ENCODE results near the gene OVAAL. TPM values are rescaled to one million over a fixed set of nuclear protein-coding genes. Genes with fewer than 3 reads are reported as not detected.

Gene OVAAL
- total RNA-seq, 1 experiment from 2014 or later = not detected

DNA sequence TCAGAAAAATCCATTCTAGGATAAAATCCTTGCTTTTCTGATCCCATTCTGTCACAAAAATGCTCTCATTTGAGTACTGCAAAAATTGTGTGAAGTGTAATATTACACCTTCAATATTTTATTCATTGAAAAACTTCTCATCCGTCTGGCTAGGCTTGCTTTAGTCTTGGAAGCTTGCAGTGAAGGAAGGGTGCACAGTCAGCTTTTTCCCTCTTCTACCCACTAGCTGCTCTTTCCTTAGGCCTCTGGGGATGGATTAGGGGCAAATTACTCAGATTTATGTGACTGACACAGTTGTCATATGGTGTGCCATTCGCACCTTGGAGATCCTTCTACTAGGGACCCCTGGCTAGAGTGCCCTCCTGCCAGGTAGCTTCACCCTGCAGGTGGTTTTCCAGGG, 32.1 kb downstream of the OVAAL start:
- Histone ChIP-seq H3K4me1 (peaks cover 9% of the 10 kb centered on the region; the same call in 1 of the 2 replicates), H3K27me3 (replicated peaks; ENCODE audit: control insufficient read depth, insufficient read depth, low read length) (no peaks in the 10 kb centered on the region), H3K9me3 (no peaks in the 10 kb centered on the region), H3K4me3 (ENCODE audit: low read depth, low read length) (no peak overlapping the region), H3K36me3 (ENCODE audit: control insufficient read depth, insufficient read depth, low read length) (no peaks in the 10 kb centered on the region)
- no peak overlapping the region for H3K4me3 Mint-ChIP-seq (ENCODE audit: unreplicated experiment)
- BruUV-seq (replicated peaks) = no TSS peak
- no peaks in the 10 kb centered on the region for H3K27me3 Mint-ChIP-seq (ENCODE audit: insufficient read depth, unreplicated experiment)
- H3K27ac Mint-ChIP-seq (ENCODE audit: unreplicated experiment) = no peak overlapping the region
- ChIA-PET CTCF (interaction anchor here (0.6 kb wide), 1 partner anchor 514 kb away, joined by 4 read pairs; no protein-coding TSS in a partner anchor), POLR2A (no interaction called here)
- intact Hi-C loops (cut with micrococcal nuclease; ENCODE audit: unreplicated experiment) = no loop called here
- H3K4me1 Mint-ChIP-seq (ENCODE audit: low read depth, unreplicated experiment) = peaks cover 18% of the 10 kb centered on the region
- TF ChIP-seq, protein P1, sequence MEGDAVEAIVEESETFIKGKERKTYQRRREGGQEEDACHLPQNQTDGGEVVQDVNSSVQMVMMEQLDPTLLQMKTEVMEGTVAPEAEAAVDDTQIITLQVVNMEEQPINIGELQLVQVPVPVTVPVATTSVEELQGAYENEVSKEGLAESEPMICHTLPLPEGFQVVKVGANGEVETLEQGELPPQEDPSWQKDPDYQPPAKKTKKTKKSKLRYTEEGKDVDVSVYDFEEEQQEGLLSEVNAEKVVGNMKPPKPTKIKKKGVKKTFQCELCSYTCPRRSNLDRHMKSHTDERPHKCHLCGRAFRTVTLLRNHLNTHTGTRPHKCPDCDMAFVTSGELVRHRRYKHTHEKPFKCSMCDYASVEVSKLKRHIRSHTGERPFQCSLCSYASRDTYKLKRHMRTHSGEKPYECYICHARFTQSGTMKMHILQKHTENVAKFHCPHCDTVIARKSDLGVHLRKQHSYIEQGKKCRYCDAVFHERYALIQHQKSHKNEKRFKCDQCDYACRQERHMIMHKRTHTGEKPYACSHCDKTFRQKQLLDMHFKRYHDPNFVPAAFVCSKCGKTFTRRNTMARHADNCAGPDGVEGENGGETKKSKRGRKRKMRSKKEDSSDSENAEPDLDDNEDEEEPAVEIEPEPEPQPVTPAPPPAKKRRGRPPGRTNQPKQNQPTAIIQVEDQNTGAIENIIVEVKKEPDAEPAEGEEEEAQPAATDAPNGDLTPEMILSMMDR (IDR thresholded peaks at IDR 0.05; ENCODE audit: insufficient read depth in 1 of 2, low read depth in 1 of 2, low read length in 1 of 2, severe bottlenecking in 1 of 2, unreplicated experiment in 1 of 2) = no peak
- peaks cover 6% of the 10 kb centered on the region for H3K9me3 Mint-ChIP-seq (ENCODE audit: unreplicated experiment)
- H3K36me3 Mint-ChIP-seq (ENCODE audit: insufficient read depth, unreplicated experiment) = no peaks in the 10 kb centered on the region
- DNase-seq = no peak

DNA sequence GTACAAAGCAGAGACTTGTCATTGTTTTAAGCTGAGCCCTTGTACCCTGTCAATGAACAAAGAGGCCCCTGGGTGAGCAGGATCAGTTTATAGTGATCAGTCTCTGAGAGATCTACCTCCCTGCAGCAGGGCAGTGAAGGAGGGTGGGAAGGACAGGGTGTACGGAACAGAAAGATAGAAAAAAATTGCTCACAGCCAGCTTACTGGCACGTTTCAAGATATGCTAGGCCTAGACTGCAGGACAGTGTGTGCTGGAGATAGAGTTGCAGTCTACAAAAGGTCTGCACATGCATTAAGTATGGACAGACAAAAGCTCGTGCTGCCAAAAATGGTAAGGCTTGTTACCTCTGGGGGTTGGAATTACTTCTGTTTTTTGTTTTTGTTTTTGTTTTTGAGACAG, 34.6 kb downstream of the OVAAL start:
- Mint-ChIP-seq H3K4me1 (ENCODE audit: low read depth, unreplicated experiment) (peaks cover 21% of the 10 kb centered on the region), H3K4me3 (ENCODE audit: unreplicated experiment) (no peak overlapping the region), H3K27me3 (ENCODE audit: insufficient read depth, unreplicated experiment) (no peaks in the 10 kb centered on the region), H3K9me3 (ENCODE audit: unreplicated experiment) (no peaks in the 10 kb centered on the region), H3K36me3 (ENCODE audit: insufficient read depth, unreplicated experiment) (no peaks in the 10 kb centered on the region), H3K27ac (ENCODE audit: unreplicated experiment) (no peak overlapping the region)
- CTCF ChIA-PET = no interaction called here
- H3K9me3 ChIP-seq = no peaks in the 10 kb centered on the region
- no TSS peak for BruUV-seq (replicated peaks)
- peaks cover 9% of the 10 kb centered on the region for H3K4me1 ChIP-seq
- H3K4me3 ChIP-seq (ENCODE audit: low read depth, low read length) = no peak overlapping the region
- H3K27me3 ChIP-seq (replicated peaks; ENCODE audit: control insufficient read depth, insufficient read depth, low read length) = no peaks in the 10 kb centered on the region
- DNase-seq = no peak
- TF ChIP-seq, protein P1 (IDR thresholded peaks at IDR 0.05; ENCODE audit: insufficient read depth in 1 of 2, low read depth in 1 of 2, low read length in 1 of 2, severe bottlenecking in 1 of 2, unreplicated experiment in 1 of 2) = no peak
- H3K36me3 ChIP-seq (ENCODE audit: control insufficient read depth, insufficient read depth, low read length) = no peaks in the 10 kb centered on the region
- POLR2A ChIA-PET = no interaction called here
- intact Hi-C loops (cut with micrococcal nuclease; ENCODE audit: unreplicated experiment) = no loop called here

DNA sequence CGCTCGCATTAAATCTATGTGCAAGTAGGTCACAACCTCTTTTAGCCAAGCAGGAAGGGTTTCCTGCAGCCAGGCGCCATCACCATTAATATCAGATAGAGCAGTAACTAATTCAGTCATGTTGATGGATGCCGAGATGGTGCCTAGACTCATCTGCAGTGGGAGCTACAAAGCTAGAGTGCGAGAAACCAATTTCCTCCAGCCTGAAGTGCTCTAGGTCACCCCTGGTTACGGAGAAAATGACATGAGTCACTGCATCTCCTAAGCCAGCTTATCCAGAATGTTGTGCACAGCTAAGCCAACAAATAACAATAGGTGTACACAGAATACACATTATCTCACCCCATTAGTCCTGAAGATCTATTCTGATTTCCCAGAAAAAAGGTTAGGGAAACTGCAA, 36.0 kb downstream of the OVAAL start:
- POLR2A ChIA-PET = no interaction called here
- Mint-ChIP-seq H3K4me1 (ENCODE audit: low read depth, unreplicated experiment) (peaks cover 23% of the 10 kb centered on the region), H3K27ac (ENCODE audit: unreplicated experiment) (no peak overlapping the region), H3K4me3 (ENCODE audit: unreplicated experiment) (no peak overlapping the region), H3K27me3 (ENCODE audit: insufficient read depth, unreplicated experiment) (no peaks in the 10 kb centered on the region), H3K36me3 (ENCODE audit: insufficient read depth, unreplicated experiment) (no peaks in the 10 kb centered on the region), H3K9me3 (ENCODE audit: unreplicated experiment) (no peaks in the 10 kb centered on the region)
- H3K9me3 ChIP-seq = no peaks in the 10 kb centered on the region
- H3K36me3 ChIP-seq (ENCODE audit: control insufficient read depth, insufficient read depth, low read length) = no peaks in the 10 kb centered on the region
- no peak for DNase-seq
- peaks cover 22% of the 10 kb centered on the region for H3K4me1 ChIP-seq
- no peaks in the 10 kb centered on the region for H3K27me3 ChIP-seq (replicated peaks; ENCODE audit: control insufficient read depth, insufficient read depth, low read length)
- no TSS peak for BruUV-seq (replicated peaks)
- intact Hi-C loops (cut with micrococcal nuclease; ENCODE audit: unreplicated experiment) = no loop called here
- CTCF ChIA-PET = no interaction called here
- TF ChIP-seq, protein P1 (IDR thresholded peaks at IDR 0.05; ENCODE audit: insufficient read depth in 1 of 2, low read depth in 1 of 2, low read length in 1 of 2, severe bottlenecking in 1 of 2, unreplicated experiment in 1 of 2) = no peak
- H3K4me3 ChIP-seq (ENCODE audit: low read depth, low read length) = no peak overlapping the region
